Germinal center (tissue), 1 donor: ENCODE results near the gene TAL2.

Experiments used
- DNase-seq: peaks from one replicate; pipeline ENCODE4 v3.0.0; 2012; ENCODE audit warnings: mixed read lengths, low spot score

Gene TAL2

DNA sequence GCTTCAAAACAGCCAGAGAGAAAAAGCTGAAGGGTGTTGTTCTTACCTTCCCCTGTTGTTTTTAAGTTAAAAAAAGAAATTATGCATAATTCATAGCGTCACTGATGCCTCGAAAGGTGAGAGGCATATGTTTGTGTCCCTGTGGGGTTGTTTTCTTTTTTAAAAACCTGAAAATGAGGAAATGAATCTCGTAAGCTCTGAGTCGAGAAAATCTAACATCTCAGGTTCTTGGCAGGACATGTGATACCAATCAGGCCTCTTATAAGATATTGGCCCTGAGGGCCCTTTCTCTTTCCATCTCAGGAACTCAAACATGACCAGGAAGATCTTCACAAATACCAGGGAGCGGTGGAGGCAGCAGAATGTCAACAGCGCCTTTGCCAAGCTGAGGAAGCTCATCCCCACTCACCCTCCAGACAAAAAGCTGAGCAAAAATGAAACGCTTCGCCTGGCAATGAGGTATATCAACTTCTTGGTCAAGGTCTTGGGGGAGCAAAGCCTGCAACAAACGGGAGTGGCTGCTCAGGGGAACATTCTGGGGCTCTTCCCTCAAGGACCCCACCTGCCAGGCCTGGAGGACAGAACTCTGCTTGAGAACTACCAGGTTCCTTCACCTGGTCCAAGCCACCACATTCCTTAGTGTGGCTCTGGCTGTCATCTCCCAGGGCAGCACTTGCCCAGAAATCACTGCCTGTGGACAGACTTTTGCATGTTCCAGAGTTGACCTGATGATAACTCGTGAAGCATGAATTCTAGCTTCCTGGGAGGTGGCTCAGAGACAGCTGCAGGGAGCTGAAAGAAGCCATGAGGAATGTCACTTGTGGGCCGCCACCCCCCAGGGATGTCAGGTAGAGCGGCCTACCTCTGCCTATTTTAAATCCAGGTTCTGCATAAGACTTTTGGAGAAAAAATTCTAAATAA is at the start of gene TAL2:
TAL2 (plus strand) TSS at position 274 of the 921 bp plus-strand sequence; CDS start at position 314, 40 bp downstream.
- peak; percentile 62 for DNase-seq

GRCh38 chr9:105621001-105621400 is 41.3 kb upstream of the TAL2 start:
- no peak for DNase-seq

GRCh38 chr9:105625088-105625487 is 37.2 kb upstream of the TAL2 start:
- DNase-seq = no peak

DNA sequence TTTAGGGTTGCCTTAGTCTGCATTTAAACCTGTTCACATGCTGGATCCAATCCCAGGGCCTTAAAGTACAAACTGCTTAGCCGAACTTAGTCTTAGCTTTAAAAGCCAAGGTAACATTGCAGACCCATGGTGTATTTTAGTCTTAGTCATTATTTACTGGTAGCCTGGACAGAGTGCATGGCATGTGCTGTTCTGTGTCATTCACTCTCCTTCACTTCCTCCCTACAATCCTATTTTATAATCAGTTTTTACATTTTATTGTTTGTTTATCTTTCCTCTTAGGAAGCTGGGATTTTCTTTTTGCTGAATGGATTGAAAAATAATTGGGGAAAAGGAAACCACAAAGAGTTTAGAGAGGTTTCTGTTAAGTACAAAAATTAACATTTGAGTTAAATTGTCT is 29.4 kb upstream of the TAL2 start:
- no peak for DNase-seq

DNA sequence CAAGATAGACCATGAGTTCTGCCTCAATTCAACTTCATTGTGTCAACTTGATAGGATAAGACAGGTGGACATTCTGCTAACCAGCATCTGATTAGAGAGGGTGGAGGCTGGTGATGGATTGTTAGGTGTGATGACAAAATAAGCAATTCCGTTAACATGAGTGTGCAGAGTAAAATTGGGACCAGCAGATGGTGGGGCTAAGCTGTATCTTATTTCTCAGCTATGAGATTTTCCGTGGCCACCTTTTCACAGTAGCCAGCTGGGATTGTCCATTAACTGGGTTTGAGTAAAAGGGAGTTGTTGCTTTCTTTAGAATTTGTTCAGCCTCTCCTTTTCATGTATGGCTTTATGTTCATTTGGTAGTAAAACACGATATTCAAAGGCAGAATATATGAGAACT is 28.8 kb upstream of the TAL2 start:
- no peak for DNase-seq

GRCh38 chr9:105636331-105636730 is 25.9 kb upstream of the TAL2 start:
- no peak for DNase-seq

- DNase-seq = no peak
Measured at GRCh38 chr9:105637787-105638395, 24.4 kb upstream of the TAL2 start.

- no peak for DNase-seq
Measured at GRCh38 chr9:105639936-105640335, 22.3 kb upstream of the TAL2 start.

- DNase-seq = no peak
Measured at GRCh38 chr9:105643795-105644194, 18.5 kb upstream of the TAL2 start.

DNA sequence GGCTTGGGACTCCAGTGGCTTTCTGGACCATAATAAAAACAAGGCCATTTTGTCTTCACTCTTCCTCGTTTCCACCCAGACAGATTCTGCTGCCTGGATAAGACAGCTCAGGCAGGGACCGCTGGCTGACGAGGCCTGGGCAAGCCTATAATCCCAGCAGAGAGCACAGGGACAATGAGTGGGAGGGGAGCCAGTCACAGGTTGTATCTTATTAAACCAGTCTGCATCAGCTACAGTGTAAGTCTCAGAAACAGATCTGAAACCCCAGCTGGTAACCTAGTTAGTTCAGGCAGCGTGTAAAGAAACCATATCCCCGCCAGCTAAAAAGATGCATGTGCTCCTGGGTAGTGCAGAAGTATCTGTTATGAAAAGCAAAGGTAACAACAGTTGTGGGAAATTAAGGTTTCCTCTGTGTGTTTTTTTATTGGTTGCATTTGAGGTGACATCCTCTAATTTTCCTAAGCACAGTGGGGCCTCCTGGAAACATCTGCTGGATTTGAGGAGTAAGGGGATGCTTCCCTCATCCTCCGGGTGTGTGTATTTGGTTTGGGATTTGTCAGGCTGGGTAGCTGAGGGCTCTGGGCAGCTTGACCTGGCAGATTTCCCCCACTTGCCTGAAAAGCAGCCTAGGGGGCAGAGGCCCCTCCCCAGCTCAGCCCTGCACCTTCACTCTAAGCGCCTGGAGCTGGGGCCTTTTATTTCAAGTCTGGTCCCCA is 15.2 kb upstream of the TAL2 start:
- no peak for DNase-seq

- no peak for DNase-seq
Measured at GRCh38 chr9:105647595-105648349, 14.5 kb upstream of the TAL2 start.

DNA sequence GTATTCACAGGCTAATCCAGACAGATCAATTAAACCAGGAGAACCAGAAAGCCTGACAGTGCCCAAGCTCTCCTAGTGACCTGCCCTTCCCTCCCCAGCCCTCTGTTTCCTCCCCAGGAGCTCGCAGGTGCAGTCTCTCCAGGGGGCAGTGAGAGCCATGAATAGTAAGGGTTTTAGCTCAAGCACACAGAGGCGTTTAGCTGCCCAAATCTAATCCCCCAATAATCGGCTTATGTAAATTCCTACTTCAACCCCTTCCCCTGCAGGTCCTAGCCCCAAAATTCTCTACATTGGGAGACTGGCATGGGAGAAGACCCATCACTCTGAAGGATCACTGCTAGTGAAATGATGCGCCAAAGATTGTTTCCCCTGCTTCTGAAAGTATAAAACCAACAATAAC is 10.5 kb upstream of the TAL2 start:
- DNase-seq = no peak

- peak; percentile 31 for DNase-seq
Measured at GRCh38 chr9:105656131-105656921, 5.9 kb upstream of the TAL2 start.

- DNase-seq = no peak
Measured at GRCh38 chr9:105658351-105658750, 3.9 kb upstream of the TAL2 start.

DNA sequence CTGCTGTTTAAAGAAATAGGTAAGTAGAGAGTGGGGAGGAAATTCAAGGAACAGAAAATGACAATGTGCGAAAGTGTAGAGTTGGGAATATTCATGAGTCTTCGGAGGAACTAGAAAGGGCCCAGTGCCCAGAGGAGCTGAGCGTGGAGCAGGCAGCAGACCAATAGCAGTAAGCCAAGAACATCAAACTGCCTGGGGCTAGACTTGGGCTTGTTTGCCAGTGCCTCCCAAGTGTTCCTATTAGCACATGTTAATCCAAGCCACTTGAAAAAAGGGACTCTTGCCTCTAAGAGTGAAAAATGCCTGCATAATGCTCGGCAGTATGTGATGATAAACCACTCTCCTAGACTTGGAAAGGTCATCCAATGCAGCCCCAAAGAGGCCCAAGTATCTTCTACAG is 1.2 kb upstream of the TAL2 start:
- no peak for DNase-seq

- no peak for DNase-seq
Measured at GRCh38 chr9:105663914-105664313, 1.7 kb downstream of the TAL2 start.

DNA sequence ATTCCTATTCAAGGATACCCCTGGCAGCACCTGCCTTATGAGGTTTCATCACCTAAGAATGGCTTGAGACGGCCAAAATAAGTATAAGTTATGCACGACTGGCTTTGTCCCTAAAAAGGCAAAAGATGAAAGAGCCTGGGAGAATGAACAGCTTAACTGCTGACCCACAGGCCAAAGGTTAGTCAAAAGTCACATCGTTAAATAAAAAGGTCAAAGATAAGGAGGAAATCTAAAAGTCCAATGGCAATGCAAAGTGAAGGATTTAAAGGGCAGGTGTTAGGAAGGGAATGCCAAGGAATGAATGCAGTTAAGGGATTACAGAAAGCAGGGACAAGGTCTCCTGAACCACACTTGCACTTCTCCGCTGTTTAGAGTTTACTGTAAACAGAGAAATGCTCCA is 5.6 kb downstream of the TAL2 start:
- DNase-seq = no peak

- no peak for DNase-seq
Measured at GRCh38 chr9:105670315-105670714, 8.1 kb downstream of the TAL2 start.

DNA sequence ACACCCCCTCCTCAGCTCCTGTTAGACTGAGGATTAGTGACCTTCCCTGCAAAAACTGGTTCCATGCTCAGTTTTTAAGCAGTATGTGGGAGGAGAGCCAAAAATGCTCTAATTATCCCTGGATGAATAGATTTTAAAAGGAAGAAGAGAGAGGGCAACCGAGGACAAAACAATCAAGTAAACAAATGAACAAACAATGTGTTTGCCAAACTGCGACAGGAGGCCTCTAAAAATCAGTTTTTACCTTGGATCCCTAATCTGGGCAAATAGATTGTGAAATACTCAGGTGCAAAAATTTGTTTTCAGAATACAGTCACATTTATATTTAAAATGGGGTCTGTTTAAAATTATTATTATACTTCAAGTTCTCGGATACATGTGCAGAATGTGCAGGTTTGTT is 8.5 kb downstream of the TAL2 start:
- no peak for DNase-seq

DNA sequence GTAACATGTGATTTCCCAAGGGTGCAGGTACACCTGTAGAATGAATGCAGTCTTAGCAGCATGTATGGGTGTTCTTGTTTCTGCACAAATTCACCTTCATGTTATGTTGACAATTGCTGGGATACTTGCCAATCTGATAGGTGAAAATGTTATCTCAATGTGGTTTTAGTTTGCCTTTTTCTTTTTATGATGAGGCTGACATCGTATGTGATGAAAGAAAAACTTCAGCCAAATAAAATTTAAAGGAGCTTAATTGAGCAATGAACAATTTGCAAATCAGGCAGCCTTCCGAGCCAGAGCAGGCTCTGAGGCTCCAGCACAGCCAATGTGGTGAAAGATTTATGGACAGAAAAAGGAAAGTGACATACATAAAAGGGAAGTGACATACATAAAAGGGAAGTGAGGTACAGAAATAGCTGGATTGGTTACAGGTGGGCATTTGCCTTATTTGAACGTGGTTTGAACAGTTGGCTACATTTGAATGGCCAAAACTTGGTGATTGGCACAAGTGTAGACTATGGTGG is 10.5 kb downstream of the TAL2 start:
- no peak for DNase-seq

- DNase-seq = no peak
Measured at GRCh38 chr9:105673850-105674387, 11.7 kb downstream of the TAL2 start.
